ENCODE results near the gene ANXA2.
"Not testable (repeated sequence)": the region's sequence is repeated elsewhere in the genome, so short reads cannot be mapped to it uniquely, and the experiment has no call there.

ANXA2 gene

DNA sequence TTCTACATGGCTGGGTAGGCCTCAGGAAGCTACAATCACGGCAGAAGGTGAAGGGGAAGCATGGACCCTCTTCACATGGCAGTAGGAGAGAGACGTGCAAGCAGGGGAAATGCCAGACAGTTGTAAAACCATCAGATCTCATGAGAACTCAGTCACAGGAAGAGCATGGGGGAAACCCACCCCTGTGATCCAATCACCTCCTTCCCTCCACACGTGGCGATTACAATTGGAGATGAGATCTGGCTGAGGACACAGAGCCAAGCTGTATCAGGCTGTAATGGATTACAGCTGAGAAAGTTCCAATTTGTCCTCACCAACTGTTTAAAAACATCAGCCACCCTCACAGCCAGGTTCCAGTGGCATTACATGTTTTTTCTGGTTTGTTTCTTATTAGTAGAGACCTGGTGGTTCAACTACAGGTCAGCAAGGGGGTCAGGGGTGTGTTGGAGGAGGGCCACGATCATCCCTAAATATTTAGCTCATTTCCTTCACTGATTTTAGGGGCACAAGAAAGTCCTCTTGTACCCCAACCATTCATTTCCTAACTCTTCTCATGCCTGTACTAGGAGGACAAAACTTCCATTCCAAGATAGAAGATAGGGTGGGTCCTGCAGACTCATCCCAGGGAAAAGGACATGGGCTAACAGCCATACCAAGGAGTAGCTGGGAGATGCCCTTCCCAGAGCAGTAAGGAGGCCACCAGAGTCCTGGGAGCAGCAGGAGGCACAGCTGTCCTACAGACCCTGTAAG is 54.4 kb downstream of the ANXA2 start:
- no peaks in the 10 kb centered on the region for H3K9me3 ChIP-seq (ENCODE audit: control insufficient read depth, insufficient read depth, low read length)
- peaks cover 6% of the 10 kb centered on the region for H3K4me1 ChIP-seq (ENCODE audit: insufficient read depth, low read length)
- H3K36me3 ChIP-seq (ENCODE audit: insufficient read depth, low read length) = peaks cover 24% of the 10 kb centered on the region
- H3K9ac ChIP-seq (ENCODE audit: low read depth, low read length) = no peak overlapping the region

DNA sequence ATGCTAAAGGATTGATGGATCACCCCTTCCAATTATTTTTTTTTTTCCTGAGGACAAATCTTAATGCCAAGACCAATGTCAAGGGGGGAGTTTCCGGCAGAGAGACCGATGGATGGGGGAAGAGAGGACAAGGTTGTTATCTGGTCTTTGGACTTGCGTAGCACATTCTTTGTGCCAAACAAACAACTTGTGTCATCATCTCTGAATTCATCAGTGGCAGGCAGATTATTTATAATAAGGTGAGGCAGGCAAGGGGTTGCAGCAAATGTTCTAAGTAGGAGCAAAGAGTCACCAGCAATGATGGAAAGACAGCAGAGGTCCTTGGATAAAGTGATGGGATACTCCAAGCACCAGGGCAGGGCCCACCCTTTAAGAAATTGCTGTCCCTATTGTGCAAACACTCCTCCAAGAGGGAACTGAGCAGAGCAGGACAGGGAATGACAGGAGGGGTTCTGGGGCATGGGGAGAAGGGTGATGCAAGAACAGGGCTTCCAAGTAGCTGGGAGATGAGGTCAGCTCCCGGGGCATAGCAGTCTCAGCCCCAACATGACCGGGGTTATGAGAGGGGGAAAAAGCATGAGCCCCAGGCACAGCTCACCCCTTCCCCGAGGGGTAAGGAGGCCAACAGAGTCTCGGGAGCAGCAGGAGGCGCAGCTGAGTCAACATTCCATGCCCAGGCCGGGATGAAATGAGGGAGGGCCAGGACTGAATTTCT is 57.4 kb downstream of the ANXA2 start:
- H3K4me1 ChIP-seq (ENCODE audit: insufficient read depth, low read length) = no peaks in the 10 kb centered on the region; the same call in none of the 2 replicates
- no peaks in the 10 kb centered on the region for H3K9me3 ChIP-seq (ENCODE audit: control insufficient read depth, insufficient read depth, low read length)
- H3K9ac ChIP-seq (ENCODE audit: low read depth, low read length) = no peak overlapping the region
- no peaks in the 10 kb centered on the region for H3K36me3 ChIP-seq (ENCODE audit: insufficient read depth, low read length)

DNA sequence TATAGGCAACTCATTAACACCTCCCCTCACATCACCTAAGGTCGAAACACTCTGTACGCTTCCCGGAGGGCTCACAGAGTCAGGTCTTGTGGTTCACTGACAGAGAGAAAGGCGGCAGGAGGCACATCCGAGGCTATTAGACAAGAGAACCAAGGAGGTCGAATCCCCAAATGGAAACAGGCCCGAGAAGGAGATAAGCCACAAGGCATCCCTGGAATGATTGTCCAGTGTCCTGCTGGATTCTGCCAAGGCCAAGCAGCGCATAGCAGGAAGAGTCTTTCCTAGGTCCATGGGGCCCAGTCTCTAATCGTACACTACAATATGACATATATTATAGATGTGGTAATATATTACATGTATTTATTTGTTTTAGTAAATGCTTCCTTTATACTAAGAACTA is 58.5 kb downstream of the ANXA2 start:
- H3K36me3 ChIP-seq (ENCODE audit: insufficient read depth, low read length) = no peaks in the 10 kb centered on the region
- no peak overlapping the region for H3K9ac ChIP-seq (ENCODE audit: low read depth, low read length)
- H3K4me1 ChIP-seq (ENCODE audit: insufficient read depth, low read length) = no peaks in the 10 kb centered on the region; the same call in none of the 2 replicates
- no peaks in the 10 kb centered on the region for H3K9me3 ChIP-seq (ENCODE audit: control insufficient read depth, insufficient read depth, low read length)

DNA sequence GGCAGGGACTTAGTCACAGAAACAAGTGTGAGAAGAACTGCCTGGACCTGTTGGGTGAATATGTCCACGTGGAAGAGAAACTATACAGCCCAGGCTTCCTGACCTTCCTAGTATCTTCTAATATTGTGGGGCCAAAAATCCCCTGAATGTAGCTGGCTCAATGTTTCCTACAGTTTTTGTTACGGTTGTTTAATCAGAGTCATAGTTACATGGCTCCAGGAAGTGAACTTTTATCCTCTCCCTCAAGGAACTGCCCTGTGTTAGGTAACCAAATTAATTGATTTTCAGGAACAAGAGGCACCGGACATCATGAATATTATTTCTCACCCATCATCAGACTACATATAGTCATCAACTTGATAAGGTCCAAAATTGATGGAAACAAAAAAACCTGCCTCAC is 59.0 kb downstream of the ANXA2 start:
- Histone ChIP-seq H3K9me3 (ENCODE audit: control insufficient read depth, insufficient read depth, low read length) (no peaks in the 10 kb centered on the region), H3K4me1 (ENCODE audit: insufficient read depth, low read length) (no peaks in the 10 kb centered on the region; the same call in none of the 2 replicates), H3K36me3 (ENCODE audit: insufficient read depth, low read length) (no peaks in the 10 kb centered on the region), H3K9ac (ENCODE audit: low read depth, low read length) (no peak overlapping the region)

DNA sequence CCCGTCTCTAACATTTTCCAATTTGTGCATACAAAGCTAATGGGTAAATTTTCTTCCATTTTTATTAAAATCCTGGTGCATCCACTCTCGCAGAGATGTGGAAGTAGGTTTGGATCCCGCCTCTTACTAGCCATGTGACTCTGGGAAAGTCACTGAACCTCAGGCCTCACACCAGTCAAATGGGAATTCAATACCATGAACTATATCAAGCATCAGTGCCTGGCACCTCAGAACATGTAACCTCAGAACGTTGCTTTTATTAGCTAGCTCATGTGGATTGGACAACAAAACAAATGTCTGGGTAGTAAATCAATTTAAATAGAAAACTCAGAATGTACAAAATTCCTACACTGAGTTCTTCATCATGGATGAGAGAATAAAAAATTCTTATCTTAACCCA is 60.7 kb downstream of the ANXA2 start:
- Histone ChIP-seq H3K36me3 (ENCODE audit: insufficient read depth, low read length) (no peaks in the 10 kb centered on the region), H3K4me1 (ENCODE audit: insufficient read depth, low read length) (no peaks in the 10 kb centered on the region; the same call in none of the 2 replicates), H3K9ac (ENCODE audit: low read depth, low read length) (no peak overlapping the region), H3K9me3 (ENCODE audit: control insufficient read depth, insufficient read depth, low read length) (no peaks in the 10 kb centered on the region)

DNA sequence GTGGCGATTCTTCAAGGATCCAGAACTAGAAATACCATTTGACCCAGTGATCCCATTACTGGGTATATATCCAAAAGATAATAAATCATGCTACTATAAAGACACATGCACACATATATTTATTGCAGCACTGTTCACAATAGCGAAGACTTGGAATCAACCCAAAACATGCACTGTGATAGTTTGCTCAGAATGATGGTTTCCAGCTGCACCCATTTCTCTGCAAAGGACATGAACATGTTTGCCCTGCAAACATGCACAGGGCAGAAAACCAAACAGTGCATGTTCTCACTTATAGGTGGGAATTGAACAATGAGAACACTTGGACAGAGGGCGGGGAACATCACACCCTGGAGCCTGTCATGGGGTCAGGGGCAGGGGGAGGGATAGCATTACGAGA is 62.5 kb downstream of the ANXA2 start:
- H3K4me1 ChIP-seq (ENCODE audit: insufficient read depth, low read length); H3K9ac ChIP-seq (ENCODE audit: low read depth, low read length); H3K36me3 ChIP-seq (ENCODE audit: insufficient read depth, low read length); H3K9me3 ChIP-seq (ENCODE audit: control insufficient read depth, insufficient read depth, low read length): not testable (repeated sequence)

DNA sequence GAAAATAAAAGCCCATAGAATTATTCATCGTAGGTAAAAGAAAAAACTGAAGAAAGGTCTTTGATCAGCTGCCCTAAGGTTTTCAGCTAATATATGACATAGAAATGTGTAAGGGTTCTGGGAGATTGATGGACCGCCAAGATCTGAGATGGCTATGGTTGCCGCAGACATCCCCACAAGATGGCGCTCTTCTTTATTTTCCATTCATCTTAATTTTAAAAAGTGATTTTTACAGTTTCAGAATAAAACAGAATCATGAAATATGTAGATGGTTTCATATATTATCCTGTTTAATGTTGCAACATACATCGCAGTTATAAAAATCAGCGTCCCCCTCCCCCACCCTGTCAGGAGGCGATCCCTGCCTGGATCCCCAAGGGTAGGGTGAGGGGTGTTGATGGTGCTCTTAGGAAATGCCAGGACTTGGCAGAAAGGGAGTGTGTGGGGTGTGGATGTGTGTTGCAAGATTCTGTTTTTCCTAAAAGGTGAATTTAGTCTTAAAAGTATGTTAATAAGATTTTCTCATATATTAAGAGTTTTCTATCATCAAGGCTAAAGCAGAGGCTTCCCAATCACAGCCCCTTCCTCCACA is 68.8 kb downstream of the ANXA2 start:
- Histone ChIP-seq H3K9ac (ENCODE audit: low read depth, low read length) (no peak overlapping the region), H3K9me3 (ENCODE audit: control insufficient read depth, insufficient read depth, low read length) (no peaks in the 10 kb centered on the region), H3K4me1 (ENCODE audit: insufficient read depth, low read length) (peaks cover 23% of the 10 kb centered on the region), H3K36me3 (ENCODE audit: insufficient read depth, low read length) (no peaks in the 10 kb centered on the region)

DNA sequence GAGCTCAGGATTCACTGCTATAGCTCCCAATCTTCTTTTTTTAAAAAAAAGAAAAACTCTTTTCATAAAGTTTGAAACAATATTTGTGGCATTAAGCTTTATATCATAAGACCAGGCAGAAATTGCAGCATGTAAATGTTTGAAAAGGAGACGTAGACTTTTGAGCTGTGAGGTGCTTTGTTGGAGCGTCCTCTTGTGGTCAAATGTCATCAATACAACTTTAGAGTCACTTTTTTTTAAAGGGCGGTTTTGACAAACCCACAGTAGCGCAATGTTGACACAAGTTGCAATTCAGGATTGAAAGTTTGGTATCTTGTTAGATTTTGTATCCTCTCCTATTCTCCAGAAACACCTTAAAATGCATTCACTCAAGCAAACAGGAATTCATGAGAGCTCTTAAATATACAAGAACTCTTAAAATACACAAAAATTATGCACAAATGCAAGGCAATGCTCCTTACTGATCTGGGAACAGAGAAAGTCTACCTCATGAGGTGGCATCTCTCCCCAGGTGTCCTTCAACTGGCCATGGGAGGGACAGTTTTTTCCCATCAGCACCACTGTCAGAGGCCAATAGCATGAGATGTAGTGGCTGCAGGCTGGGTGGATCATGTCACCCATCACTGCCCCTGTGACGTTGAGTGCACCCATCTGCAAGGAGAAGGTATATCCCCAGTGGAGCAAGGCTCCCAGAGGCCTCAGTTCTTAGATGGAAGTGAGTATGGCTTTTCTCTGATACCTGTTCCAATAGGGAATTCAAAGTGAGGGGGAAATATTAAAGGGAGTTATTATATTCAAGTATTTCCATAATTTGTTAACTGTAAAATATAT is 70.7 kb downstream of the ANXA2 start:
- Histone ChIP-seq H3K4me1 (ENCODE audit: insufficient read depth, low read length) (peaks cover 24% of the 10 kb centered on the region), H3K9ac (ENCODE audit: low read depth, low read length) (no peak overlapping the region), H3K36me3 (ENCODE audit: insufficient read depth, low read length) (no peaks in the 10 kb centered on the region), H3K9me3 (ENCODE audit: control insufficient read depth, insufficient read depth, low read length) (no peaks in the 10 kb centered on the region)

DNA sequence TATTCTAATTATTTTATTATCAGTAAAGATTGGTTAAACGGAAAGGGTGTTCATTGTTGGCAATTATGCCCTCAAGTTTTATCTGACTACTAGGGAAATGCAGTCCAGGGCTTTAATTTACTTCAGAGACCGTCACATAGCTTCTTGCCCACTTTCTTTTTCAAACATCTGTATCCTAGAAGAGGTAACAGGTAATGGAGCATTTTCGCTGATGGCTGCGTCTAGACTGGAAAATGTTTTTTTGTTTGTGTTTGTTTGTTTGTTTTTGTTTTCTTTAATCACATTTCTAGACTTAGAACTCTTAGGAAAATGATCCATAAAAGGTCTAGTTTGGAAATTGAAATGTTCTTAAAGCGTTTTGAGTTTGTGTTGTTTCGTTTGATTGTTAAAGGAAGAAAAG is 71.4 kb downstream of the ANXA2 start:
- Histone ChIP-seq H3K4me1 (ENCODE audit: insufficient read depth, low read length) (peaks cover 24% of the 10 kb centered on the region), H3K36me3 (ENCODE audit: insufficient read depth, low read length) (no peaks in the 10 kb centered on the region), H3K9me3 (ENCODE audit: control insufficient read depth, insufficient read depth, low read length) (no peaks in the 10 kb centered on the region), H3K9ac (ENCODE audit: low read depth, low read length) (no peak overlapping the region)

DNA sequence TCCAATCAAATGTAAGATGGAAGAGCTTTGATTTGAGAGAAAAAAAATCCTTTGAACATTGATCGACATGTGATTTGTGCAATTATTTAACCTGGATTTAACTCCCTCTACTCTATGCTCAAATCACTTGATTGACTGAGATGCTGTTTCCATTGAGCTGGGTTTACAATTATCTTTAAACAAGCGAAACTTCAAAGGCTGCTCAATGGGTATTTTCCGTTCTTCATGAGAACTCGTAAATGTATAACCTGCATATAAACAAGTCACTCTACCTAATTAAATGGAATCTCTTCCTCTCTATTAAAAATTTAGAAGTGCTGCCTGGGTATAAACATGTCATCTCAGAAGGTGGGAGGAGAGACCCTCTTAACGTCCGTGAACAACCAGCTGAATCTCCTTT is 71.9 kb downstream of the ANXA2 start:
- Histone ChIP-seq H3K9ac (ENCODE audit: low read depth, low read length) (no peak overlapping the region), H3K36me3 (ENCODE audit: insufficient read depth, low read length) (no peaks in the 10 kb centered on the region), H3K4me1 (ENCODE audit: insufficient read depth, low read length) (peaks cover 24% of the 10 kb centered on the region), H3K9me3 (ENCODE audit: control insufficient read depth, insufficient read depth, low read length) (no peaks in the 10 kb centered on the region)

DNA sequence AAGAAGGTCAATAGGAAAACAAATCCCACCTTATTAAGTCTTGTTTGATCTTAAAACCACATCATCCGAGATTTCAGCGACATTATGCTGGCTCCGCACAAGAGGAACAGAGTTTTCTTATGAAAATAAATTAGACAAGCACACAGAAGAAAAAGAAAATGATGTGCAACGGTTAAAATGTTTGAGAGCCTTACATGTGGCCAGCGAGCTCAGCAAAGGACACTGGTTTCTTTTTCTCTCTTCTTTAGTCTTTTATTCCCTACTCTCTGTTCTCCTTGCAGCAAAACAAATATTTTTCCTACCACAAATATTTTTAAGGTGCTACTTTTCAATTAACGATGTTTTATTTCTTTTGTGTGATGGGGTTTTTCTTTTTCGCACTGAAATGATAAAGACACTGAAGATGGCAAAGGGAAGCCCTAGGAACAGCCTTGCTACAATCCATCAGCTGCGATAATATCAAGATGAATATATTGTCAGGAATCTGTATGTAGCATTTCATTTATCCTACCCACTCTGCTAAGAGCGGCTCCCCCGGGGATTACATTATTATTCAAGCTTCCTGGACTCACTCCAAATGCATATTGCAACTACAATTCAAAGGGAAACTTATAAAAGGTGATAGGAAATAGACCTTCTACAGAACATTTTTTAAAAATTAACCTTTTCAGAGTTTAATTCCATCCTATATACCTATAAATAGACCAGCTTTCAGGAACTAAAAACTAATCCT is 72.9 kb downstream of the ANXA2 start:
- peaks cover 24% of the 10 kb centered on the region for H3K4me1 ChIP-seq (ENCODE audit: insufficient read depth, low read length)
- H3K9me3 ChIP-seq (ENCODE audit: control insufficient read depth, insufficient read depth, low read length) = no peaks in the 10 kb centered on the region
- no peaks in the 10 kb centered on the region for H3K36me3 ChIP-seq (ENCODE audit: insufficient read depth, low read length)
- no peak overlapping the region for H3K9ac ChIP-seq (ENCODE audit: low read depth, low read length)

DNA sequence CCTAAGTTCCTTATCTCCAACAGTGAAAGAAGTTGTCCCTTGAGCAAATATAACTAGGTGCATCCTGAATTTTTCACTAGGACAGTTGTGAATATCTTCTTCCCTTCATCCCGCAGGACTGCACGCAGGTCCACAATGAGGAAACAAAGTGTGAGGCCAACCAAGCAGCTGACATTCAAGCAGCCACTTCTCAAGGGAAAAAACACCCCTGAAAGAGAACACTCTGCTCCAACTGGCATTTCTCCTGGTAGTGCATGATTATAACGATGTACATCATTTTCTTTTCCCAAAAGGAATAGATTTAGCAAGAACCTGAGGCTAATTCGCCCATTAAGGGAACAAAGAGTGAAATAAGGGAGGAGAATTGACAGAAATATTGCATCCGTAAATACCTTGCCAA is 74.5 kb downstream of the ANXA2 start:
- H3K9me3 ChIP-seq (ENCODE audit: control insufficient read depth, insufficient read depth, low read length) = no peaks in the 10 kb centered on the region
- peaks cover 24% of the 10 kb centered on the region for H3K4me1 ChIP-seq (ENCODE audit: insufficient read depth, low read length)
- no peak overlapping the region for H3K9ac ChIP-seq (ENCODE audit: low read depth, low read length)
- no peaks in the 10 kb centered on the region for H3K36me3 ChIP-seq (ENCODE audit: insufficient read depth, low read length)

DNA sequence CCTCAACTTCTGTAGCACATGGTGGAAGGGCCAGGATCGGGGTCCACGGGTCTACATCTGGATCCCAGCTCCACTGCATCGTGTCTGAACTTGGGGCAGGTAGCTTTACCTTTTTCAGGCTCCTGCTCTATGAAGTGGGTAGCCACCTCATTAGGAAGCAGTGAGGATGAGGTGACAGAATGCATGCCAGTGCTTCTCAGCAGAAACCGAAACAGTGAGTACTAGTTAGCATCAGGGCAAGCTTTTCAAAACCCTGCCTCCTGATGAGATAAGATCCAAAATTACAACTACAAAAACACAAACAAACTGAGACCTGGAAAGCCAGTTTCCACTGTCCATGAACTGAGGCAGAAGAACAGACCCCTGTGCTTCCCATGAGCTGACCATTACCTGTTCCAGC is 77.4 kb downstream of the ANXA2 start:
- Histone ChIP-seq H3K9ac (ENCODE audit: low read depth, low read length) (no peak overlapping the region), H3K4me1 (ENCODE audit: insufficient read depth, low read length) (peaks cover 14% of the 10 kb centered on the region), H3K9me3 (ENCODE audit: control insufficient read depth, insufficient read depth, low read length) (no peaks in the 10 kb centered on the region), H3K36me3 (ENCODE audit: insufficient read depth, low read length) (no peaks in the 10 kb centered on the region)
